ENCODE measurements around the gene KIF26B.

Gene KIF26B

GRCh38 chr1:245654460-245655050 is 499.8 kb downstream of the KIF26B start:
- no peak for DNase-seq
- in situ Hi-C loops (cut with HindIII; ENCODE audit: low pct_ligation_motif_present, low sequenced_read_pairs) = no loop called here
- Histone ChIP-seq H3K27me3 (replicated peaks) (no peaks in the 10 kb centered on the region), H3K4me3 (ENCODE audit: low read depth, low read length) (no peak overlapping the region), H3K27ac (no peak overlapping the region), H3K36me3 (replicated peaks) (no peaks in the 10 kb centered on the region)
- no peak for TF ChIP-seq CTCF (IDR thresholded peaks at IDR 0.05; ENCODE audit: low read depth, low read length, missing control alignments)

DNA sequence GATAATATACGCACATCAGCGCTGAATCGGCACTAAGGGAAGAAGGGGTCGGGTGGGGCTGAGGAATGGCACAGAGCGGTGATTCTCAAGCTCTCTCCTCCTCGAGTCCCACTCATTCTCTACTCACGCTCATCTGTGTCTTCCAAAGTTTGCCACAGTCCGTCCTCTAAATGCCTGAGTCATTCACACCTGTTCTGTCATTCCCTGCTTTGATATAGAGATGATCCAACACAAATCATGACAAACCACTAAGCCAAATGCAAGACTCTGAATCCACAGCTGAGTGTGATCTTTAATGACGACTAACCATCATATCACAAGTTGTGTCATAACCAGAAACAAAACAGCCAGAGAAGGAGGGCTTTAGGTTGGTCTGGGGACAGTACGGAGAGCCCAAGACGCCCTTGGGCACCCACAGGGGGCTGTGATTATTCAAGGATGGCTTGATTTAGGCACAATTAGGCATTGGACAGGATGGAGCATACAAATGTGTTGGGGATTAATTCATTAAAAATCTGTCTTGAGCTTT is 501.5 kb downstream of the KIF26B start:
- H3K27me3 ChIP-seq (replicated peaks) = no peaks in the 10 kb centered on the region
- no peak for TF ChIP-seq CTCF (IDR thresholded peaks at IDR 0.05; ENCODE audit: low read depth, low read length, missing control alignments)
- H3K27ac ChIP-seq = no peak overlapping the region
- H3K36me3 ChIP-seq (replicated peaks) = no peaks in the 10 kb centered on the region
- no peak for DNase-seq
- in situ Hi-C loops (cut with HindIII; ENCODE audit: low pct_ligation_motif_present, low sequenced_read_pairs) = no loop called here
- no peak overlapping the region for H3K4me3 ChIP-seq (ENCODE audit: low read depth, low read length)

DNA sequence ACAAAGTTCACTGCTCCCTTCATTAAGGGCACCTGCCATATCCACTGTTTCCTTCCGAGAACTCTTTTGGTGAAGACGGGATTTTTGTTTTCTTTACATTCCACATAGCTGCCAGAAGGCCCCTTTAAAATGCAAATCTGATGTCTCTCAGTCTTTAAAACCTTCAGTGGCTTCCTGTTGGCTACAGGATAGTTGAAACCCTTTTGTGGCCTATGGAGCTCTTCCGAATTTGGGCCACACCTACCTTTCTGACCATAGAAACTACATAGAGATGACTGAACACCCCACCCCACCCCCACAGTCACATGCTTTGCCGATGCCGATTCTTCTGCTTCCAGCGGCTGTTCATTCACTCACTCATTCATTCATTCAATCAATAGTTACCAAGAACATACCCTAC is 502.6 kb downstream of the KIF26B start:
- Histone ChIP-seq H3K27me3 (replicated peaks) (no peaks in the 10 kb centered on the region), H3K4me3 (ENCODE audit: low read depth, low read length) (no peak overlapping the region), H3K27ac (no peak overlapping the region), H3K36me3 (replicated peaks) (no peaks in the 10 kb centered on the region)
- in situ Hi-C loops (cut with HindIII; ENCODE audit: low pct_ligation_motif_present, low sequenced_read_pairs) = no loop called here
- no peak for TF ChIP-seq CTCF (IDR thresholded peaks at IDR 0.05; ENCODE audit: low read depth, low read length, missing control alignments)
- no peak for DNase-seq

DNA sequence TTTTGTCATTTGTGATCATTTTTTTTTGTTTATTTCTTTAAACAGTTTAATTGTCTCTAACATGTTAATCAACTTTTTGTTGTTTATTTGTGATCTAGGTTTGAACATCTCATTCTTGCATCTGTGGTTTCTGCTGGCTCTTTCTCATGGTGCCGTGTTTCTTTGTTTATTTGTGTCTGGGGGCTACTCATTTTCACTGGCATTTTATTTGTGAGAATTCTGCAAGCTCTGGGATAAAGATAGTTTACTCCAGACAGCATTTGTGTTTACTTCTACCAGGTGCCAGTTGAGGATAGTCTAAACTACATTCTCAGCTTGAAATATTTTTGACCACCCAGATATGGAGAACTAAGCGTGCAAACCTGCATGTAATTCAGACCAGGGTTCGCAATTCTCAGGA is 508.6 kb downstream of the KIF26B start:
- Histone ChIP-seq H3K4me3 (ENCODE audit: low read depth, low read length) (no peak overlapping the region), H3K27me3 (replicated peaks) (no peaks in the 10 kb centered on the region), H3K36me3 (replicated peaks) (no peaks in the 10 kb centered on the region), H3K27ac (no peak overlapping the region)
- DNase-seq = no peak
- no peak for TF ChIP-seq CTCF (IDR thresholded peaks at IDR 0.05; ENCODE audit: low read depth, low read length, missing control alignments)
- in situ Hi-C loops (cut with HindIII; ENCODE audit: low pct_ligation_motif_present, low sequenced_read_pairs) = no loop called here

DNA sequence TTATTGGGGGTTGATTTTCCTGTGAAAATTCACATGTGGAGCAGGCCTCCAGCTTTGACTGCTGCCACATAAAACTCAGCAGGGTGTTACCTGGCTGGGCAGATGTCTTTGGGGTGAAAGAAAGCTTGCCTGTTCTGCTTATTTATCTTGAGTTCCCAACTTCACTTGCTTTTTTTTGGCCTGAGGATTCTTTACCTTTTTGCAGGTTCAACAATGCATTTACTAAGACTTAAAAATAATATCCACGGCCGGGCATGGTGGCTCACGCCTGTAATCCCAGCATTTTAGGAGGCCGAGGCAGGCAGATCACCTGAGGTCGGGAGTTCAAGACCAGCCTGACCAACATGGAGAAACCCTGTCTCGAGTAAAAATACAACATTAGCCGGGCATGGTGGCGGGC is 509.1 kb downstream of the KIF26B start:
- H3K4me3 ChIP-seq (ENCODE audit: low read depth, low read length) = no peak overlapping the region
- TF ChIP-seq CTCF (IDR thresholded peaks at IDR 0.05; ENCODE audit: low read depth, low read length, missing control alignments) = no peak
- H3K27me3 ChIP-seq (replicated peaks) = no peaks in the 10 kb centered on the region
- H3K27ac ChIP-seq = no peak overlapping the region
- no peaks in the 10 kb centered on the region for H3K36me3 ChIP-seq (replicated peaks)
- in situ Hi-C loops (cut with HindIII; ENCODE audit: low pct_ligation_motif_present, low sequenced_read_pairs) = no loop called here
- no peak for DNase-seq

GRCh38 chr1:245666412-245666811 is 511.6 kb downstream of the KIF26B start:
- in situ Hi-C loops (cut with HindIII; ENCODE audit: low pct_ligation_motif_present, low sequenced_read_pairs) = no loop called here
- TF ChIP-seq CTCF (IDR thresholded peaks at IDR 0.05; ENCODE audit: low read depth, low read length, missing control alignments) = no peak
- H3K36me3 ChIP-seq (replicated peaks) = no peaks in the 10 kb centered on the region
- DNase-seq = no peak
- no peak overlapping the region for H3K27ac ChIP-seq
- H3K4me3 ChIP-seq (ENCODE audit: low read depth, low read length) = no peak overlapping the region
- H3K27me3 ChIP-seq (replicated peaks) = no peaks in the 10 kb centered on the region

Data from brain microvascular endothelial cell (primary cell).